Measurements from ENCODE around the gene MBP.
A peak's percentile ranks its signal among the peaks of the same experiment; 100 is the strongest.

Gene MBP

GRCh38 chr18:77082316-77082955, 50.1 kb downstream of the MBP start:
- no peak for DNase-seq

- no peak for DNase-seq
These were observed 51.2 kb downstream of the MBP start for GRCh38 chr18:77081390-77081778.

DNA sequence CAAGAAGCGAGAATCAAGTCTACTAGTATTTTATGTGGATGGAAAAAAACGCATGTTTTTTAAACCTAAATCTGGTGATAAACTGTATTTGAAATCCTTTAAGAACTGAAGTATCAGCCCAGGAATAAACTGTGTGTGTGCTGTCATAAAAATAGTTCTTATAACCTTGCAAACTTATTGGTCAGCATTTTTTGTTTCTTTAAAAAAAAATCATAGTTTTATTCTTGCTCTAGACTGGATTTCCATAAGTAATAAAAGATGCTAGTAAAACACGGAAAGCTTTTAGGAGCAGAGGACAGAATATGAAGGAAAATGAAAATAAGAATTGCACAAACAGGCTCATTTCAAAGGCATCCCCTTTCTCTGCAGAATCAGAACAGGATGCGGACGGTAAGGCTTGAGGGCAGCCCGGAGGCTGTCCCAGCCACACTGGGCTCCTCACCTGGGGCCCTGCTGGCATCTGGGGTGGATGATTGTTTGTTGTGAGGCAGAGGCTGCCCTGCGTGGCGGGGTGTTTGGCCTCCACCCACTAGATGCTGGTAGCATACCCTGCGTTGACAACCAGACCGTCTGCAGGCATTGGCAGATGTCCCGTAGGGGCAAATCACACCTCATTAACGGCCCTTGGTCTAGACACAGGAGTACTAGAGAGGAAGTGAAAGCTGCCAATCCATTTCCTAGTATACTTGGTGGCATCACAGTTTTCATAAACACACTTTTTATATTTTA, 52.5 kb downstream of the MBP start:
- DNase-seq: peak in 1 of 2 experiments; percentile 22

GRCh38 chr18:77079088-77079487, 53.5 kb downstream of the MBP start:
- DNase-seq: peak in 1 of 2 experiments; percentile 16

DNA sequence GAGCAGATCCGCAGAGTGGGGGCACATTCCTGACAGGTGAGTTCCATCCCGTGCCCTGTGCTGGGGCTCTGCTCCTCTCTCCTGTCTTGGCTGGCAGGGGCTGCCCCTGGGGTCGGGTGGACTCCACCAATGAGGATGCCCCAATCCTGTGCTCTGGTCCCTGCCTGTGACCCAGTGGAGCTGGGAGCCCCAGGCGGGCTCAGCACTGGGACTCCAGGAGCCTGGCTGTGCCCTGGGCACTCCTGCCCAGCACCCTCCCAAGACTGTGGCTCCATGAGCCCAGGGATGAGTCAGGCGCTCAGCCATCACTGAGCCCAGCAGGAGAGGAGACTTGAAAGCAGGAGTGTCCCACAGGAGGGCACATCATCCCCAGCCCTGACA, 53.9 kb downstream of the MBP start:
- DNase-seq: peak in 1 of 2 experiments; percentile 16

DNA sequence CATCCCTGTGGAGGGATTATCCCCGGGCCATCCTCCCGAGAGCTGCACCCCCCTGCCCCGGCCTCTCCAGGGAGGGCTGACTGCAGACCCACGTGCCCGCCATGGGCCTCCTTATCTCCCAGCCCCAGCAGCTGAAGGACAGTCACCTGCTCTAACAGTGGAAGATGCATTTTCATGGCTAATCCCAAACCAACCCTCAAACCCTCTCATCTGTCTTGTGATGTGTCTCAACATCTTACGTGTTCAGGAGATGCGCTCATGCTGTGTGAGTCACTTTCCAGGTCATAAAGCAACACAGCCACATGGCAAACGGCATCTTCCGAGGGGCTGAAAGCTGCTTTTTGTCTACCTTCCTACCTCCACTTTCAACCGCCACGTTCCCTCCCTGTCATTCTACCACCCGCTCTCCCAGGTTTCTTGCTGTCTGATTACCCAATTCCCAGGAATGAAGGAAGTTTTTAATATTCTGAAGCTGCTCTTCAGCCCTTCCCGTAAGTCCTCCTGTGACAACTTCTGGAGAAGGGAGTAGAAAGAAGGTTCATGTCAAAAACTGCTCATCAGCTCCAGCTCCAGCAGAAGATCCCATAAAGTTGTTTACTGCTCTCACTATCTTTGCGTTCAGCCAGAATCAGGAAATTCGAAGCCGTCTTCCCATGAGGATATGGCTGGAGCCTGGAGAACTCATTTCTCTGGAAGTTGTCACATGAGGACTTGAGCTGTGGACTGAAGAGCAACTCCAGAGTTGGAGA, 54.5 kb downstream of the MBP start:
- DNase-seq: peak in 1 of 2 experiments; percentile 16

DNA sequence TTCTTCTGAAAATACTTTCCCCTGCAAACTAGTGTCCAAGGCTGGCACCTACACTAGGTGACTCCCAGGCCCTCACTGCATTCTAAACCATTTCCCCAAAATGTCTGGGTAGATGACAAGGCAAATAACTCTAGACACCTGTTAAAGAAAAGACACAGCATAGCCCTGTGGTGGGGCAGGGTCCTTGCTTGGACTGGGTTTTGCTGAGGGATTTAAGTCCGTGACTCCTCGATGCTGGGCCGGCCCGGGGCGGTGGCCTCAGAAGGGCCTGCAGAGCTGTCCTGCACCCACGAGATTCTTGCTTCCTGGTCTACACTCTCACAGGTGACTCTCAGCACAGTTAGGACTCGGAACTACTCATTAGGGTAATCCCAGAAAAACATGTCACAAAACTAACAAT, 55.2 kb downstream of the MBP start:
- no peak for DNase-seq

- DNase-seq: no peak
These were observed 56.5 kb downstream of the MBP start for GRCh38 chr18:77076111-77076510.

DNA sequence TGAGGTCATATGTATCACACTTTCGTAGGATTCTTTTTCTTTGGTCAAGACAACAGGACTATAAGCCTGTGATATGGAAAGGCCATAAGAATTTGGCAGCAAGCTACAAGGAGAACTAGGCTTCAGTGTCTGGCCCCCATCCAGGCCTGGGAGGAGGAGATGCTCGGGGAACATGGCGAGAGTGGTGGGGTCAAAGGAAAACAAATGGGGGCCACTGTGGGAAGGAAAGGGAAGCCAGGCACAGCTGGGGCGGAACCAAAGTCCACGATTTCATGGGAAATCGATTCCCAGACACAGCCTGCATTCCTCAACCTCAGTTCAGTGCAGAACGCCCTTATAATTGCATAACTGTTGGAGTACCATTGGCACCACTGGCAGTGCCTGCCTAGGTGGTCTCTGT, 58.2 kb downstream of the MBP start:
- DNase-seq: no peak

GRCh38 chr18:77073336-77074093, 59.1 kb downstream of the MBP start:
- DNase-seq: no peak

GRCh38 chr18:77072566-77072965, 60.0 kb downstream of the MBP start:
- DNase-seq: no peak

GRCh38 chr18:77071711-77072292, 60.8 kb downstream of the MBP start:
- no peak for DNase-seq

GRCh38 chr18:77071061-77071460, 61.5 kb downstream of the MBP start:
- DNase-seq: no peak

DNA sequence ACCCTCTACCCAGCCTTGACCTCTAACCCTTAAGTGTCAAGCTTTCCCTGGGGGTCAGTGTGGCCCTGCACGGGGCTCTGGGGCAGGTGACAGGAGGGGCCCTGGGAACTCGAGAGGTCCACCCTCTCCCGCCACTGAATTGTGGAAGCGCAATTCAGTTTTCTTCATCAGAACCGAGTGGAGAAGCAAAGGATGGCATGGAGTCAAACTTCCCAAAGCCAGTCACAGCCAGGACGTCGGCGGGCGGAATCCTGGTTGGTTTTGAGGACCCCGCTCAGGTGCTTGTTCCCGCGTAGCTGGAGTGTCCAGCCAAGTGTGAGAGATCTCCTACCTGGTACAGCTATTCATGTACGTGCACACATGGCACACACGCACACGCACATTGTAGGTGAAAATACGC, 62.0 kb downstream of the MBP start:
- DNase-seq: no peak

DNA sequence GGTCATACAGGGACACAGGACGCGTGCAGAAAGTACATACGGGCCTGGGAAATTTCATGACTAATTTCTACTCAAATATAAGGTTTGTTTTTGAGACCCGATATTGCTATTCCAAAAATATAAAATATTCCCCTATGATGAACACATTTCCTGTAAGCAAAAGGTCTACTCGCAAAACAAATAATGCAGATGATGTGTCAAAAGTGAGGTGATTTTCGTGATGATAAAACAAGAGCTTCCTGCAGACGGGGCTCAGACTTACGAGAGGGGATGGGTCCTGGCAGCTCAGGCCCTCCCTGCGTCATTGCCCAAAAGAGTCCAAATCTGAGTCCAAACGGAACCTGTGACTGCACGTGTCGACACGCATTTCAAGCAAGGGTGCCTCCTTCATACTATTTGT, 62.7 kb downstream of the MBP start:
- no peak for DNase-seq

GRCh38 chr18:77069482-77069881, 63.1 kb downstream of the MBP start:
- DNase-seq: no peak

- DNase-seq: peak; percentile 48 to 58
These were observed 64.0 kb downstream of the MBP start for GRCh38 chr18:77068321-77069312.

DNA sequence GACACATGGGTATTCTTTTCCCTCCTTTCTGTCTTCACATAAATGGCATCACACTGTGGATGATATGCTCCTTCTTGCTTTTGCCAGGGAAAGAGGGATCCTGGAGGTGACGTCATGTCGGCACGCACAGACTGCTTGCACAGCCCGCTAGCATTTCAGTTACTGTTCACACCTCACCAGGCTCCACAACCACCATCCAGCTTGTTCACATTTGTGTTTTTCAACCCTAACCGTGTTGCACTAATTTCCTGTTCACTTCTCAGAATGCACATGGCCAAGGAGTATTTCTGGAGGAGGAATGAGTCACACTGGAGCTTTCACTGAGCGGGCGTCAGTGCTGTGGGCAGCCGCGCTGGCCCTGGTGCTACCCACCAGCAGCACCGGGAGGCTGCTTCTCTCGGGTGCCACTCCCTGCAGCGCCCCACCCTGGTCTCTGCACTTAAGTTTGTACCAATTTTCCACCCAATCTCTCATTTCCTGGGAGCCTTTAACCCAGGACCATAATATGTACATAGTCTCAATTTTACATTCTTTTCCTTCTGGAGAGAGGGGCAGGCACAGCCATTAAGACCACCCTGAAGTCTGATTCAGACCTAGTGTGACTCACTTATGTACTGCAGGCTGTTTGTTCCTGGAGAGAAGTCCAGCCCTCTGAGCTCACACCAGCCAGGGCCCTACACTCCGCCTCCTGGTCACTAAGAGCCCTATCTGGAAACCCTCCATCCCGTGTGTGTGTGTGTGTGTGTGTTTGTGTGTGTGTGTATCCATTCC, 65.1 kb downstream of the MBP start:
- DNase-seq: peak; percentile 80 to 84

DNA sequence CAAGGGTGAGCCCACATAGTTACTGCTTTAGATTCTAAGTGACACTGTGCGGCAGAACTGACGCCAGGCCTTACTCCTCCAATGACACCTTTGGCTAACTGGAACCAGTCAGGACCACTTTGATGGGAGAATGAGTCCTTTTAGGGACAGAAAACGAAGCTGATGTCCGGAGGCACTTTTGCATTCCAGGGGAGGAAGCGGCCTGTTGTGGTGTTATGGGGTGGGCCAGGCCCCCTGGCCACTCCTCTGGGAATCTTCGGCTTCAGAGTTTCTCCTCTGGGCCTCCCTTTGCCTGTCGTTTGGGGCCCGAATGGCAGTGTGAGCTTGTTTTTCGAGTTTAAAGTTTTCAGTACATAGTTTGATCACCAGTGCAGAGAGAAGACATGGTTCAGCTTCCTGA, 65.9 kb downstream of the MBP start:
- DNase-seq: no peak

GRCh38 chr18:77066101-77066500, 66.5 kb downstream of the MBP start:
- DNase-seq: no peak

Data from activated T-cell treated with anti-CD3 and anti-CD28 coated beads, Interleukin-2, amount 50 U/mL, for 48 hours (primary cell).